Measurements from ENCODE around the gene WASF2.

DNA sequence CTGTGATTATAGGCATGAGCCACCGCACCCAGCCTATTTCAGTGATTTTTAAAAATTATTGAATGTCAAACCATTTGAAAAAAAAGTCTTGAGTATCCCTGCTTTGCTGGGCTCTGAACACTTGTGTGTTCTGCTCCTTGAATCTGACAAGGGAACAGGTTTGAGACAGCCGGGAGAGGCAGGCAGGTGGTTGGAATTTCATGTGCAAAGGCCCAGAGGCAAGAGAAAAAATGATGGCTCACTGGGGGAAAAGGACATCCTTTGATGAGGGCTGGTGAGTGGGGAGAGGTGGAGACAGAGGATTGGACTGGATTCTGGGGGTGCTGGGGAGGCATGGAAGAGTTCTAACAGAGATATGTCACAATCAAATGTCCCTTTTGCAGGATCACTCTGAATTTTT, 13.1 kb upstream of the WASF2 start:
- TF ChIP-seq POLR2AphosphoS5 (IDR thresholded peaks at IDR 0.05; ENCODE audit: low read depth, low read length) (no peak), TAF1 (IDR thresholded peaks at IDR 0.05; ENCODE audit: borderline replicate concordance, insufficient read depth, low read length) (no peak)
- TF ChIP-seq, protein P1, sequence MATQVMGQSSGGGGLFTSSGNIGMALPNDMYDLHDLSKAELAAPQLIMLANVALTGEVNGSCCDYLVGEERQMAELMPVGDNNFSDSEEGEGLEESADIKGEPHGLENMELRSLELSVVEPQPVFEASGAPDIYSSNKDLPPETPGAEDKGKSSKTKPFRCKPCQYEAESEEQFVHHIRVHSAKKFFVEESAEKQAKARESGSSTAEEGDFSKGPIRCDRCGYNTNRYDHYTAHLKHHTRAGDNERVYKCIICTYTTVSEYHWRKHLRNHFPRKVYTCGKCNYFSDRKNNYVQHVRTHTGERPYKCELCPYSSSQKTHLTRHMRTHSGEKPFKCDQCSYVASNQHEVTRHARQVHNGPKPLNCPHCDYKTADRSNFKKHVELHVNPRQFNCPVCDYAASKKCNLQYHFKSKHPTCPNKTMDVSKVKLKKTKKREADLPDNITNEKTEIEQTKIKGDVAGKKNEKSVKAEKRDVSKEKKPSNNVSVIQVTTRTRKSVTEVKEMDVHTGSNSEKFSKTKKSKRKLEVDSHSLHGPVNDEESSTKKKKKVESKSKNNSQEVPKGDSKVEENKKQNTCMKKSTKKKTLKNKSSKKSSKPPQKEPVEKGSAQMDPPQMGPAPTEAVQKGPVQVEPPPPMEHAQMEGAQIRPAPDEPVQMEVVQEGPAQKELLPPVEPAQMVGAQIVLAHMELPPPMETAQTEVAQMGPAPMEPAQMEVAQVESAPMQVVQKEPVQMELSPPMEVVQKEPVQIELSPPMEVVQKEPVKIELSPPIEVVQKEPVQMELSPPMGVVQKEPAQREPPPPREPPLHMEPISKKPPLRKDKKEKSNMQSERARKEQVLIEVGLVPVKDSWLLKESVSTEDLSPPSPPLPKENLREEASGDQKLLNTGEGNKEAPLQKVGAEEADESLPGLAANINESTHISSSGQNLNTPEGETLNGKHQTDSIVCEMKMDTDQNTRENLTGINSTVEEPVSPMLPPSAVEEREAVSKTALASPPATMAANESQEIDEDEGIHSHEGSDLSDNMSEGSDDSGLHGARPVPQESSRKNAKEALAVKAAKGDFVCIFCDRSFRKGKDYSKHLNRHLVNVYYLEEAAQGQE (IDR thresholded peaks at IDR 0.05; ENCODE audit: insufficient read depth in 1 of 2, low read depth in 2 of 2, low read length in 2 of 2), result no peak

Measured in PFSK-1 (cell line).